HEK293 (cell line): Measurements from ENCODE around the gene FTO.

ENCODE experiments used
- CTCF ChIA-PET: fragments of 350-600 bp; formaldehyde crosslinking; extraction: SDS; loops from one replicate; lab custom pipeline; 2021; ENCODE audit warnings: antibody characterized with exemption; lab: Yijun Ruan, JAX
- POLR2A ChIA-PET: fragments of 300-600 bp; formaldehyde crosslinking; extraction: SDS; loops from one replicate; lab custom pipeline; 2020; ENCODE audit warnings: antibody characterized with exemption, inconsistent platforms; lab: Yijun Ruan, JAX
- H3K27ac ChIP-seq: fragments of 200-500 bp; sonication (Bioruptor generic); 2 replicates; pipeline ENCODE4 v1.5.1; 2014; ENCODE audit warnings: low read depth, low read length, control low read depth, inconsistent platforms; ENCODE audit errors: extremely low read depth
- H3K36me3 ChIP-seq, 2 experiments: fragments of 200-500 bp in 1 of 2; sonication (Bioruptor generic) in 1 of 2; 1 replicate in 1 of 2; 2 replicates in 1 of 2; pipeline ENCODE4 v1.5.1; 2014 to 2017; ENCODE audit warnings: inconsistent platforms in 2 of 2, low read length in 2 of 2; ENCODE audit not compliant: control insufficient read depth in 2 of 2, insufficient read depth in 1 of 2
- H3K4me1 ChIP-seq: fragments of 200-500 bp; sonication (Bioruptor generic); 2 replicates; pipeline ENCODE4 v1.5.1; 2014; ENCODE audit warnings: mild to moderate bottlenecking, low read length, inconsistent platforms; ENCODE audit not compliant: control insufficient read depth, insufficient read depth
- H3K4me3 ChIP-seq: 2 replicates; pipeline ENCODE4 v1.5.1; 2011; ENCODE audit warnings: low read depth, mild to moderate bottlenecking, control low read depth, low read length, moderate library complexity
- H3K9me3 ChIP-seq: fragments of 200-500 bp; sonication (Bioruptor generic); 2 replicates; pipeline ENCODE4 v1.5.1; 2014; ENCODE audit warnings: low read depth, low read length, inconsistent platforms; ENCODE audit not compliant: control insufficient read depth, insufficient read depth
- GLIS2 ChIP-seq: fragments of 450-650 bp; formaldehyde crosslinking; IDR thresholded peaks from 2 replicates; pipeline ENCODE4 v1.5.1; 2016; ENCODE audit warnings: missing biosample characterization, missing genetic modification characterization
- HOXC10 ChIP-seq: sonication (generic); formaldehyde crosslinking; IDR thresholded peaks from 2 replicates; pipeline ENCODE4 v1.8.1; 2023; ENCODE audit warnings: mild to moderate bottlenecking, missing genetic modification reagents
- KLF10 ChIP-seq: fragments of 450-650 bp; IDR thresholded peaks from 2 replicates; pipeline ENCODE4 v1.5.1; 2018; ENCODE audit warnings: missing biosample characterization, mild to moderate bottlenecking, missing genetic modification characterization
- MYNN ChIP-seq: fragments of 450-650 bp; formaldehyde crosslinking; IDR thresholded peaks from 2 replicates; pipeline ENCODE4 v1.5.1; 2016; ENCODE audit warnings: missing biosample characterization, missing genetic modification characterization, borderline replicate concordance
- SETDB1 ChIP-seq: IDR thresholded peaks from one replicate; pipeline ENCODE4 v1.6.1; 2017; ENCODE audit warnings: mild to moderate bottlenecking, low read length, moderate library complexity, mixed read lengths; ENCODE audit not compliant: insufficient read length
- TRIM28 ChIP-seq: IDR thresholded peaks from 2 replicates; pipeline ENCODE4 v1.6.1; 2011; ENCODE audit warnings: low read length, control low read depth, borderline replicate concordance
- YY2 ChIP-seq: fragments of 450-650 bp; formaldehyde crosslinking; IDR thresholded peaks from 2 replicates; pipeline ENCODE4 v1.5.1; 2016; ENCODE audit warnings: missing biosample characterization, missing genetic modification characterization
- ZBTB7A ChIP-seq: fragments of 450-650 bp; formaldehyde crosslinking; IDR thresholded peaks from 2 replicates; pipeline ENCODE4 v1.5.1; 2016; ENCODE audit warnings: low read depth, missing biosample characterization, missing genetic modification characterization
- ZBTB8A ChIP-seq: fragments of 450-650 bp; formaldehyde crosslinking; IDR thresholded peaks from 2 replicates; pipeline ENCODE4 v1.5.1; 2016; ENCODE audit warnings: missing biosample characterization, missing genetic modification characterization
- ZNF140 ChIP-seq: fragments of 450-650 bp; formaldehyde crosslinking; IDR thresholded peaks from 2 replicates; pipeline ENCODE4 v1.5.1; 2016; ENCODE audit warnings: missing biosample characterization, missing genetic modification characterization
- ZNF148 ChIP-seq: fragments of 450-650 bp; formaldehyde crosslinking; IDR thresholded peaks from 2 replicates; pipeline ENCODE4 v1.5.0; 2017; ENCODE audit warnings: missing biosample characterization, missing genetic modification characterization, borderline replicate concordance
- ZNF19 ChIP-seq: fragments of 450-650 bp; formaldehyde crosslinking; IDR thresholded peaks from 2 replicates; pipeline ENCODE4; 2016; ENCODE audit warnings: missing biosample characterization, missing genetic modification characterization, low read depth
- ZNF223 ChIP-seq: fragments of 450-650 bp; formaldehyde crosslinking; IDR thresholded peaks from 2 replicates; pipeline ENCODE4 v1.5.1; 2016; ENCODE audit warnings: missing biosample characterization, missing genetic modification characterization
- ZNF24 ChIP-seq: fragments of 450-650 bp; formaldehyde crosslinking; IDR thresholded peaks from 2 replicates; pipeline ENCODE4 v1.5.1; 2016; ENCODE audit warnings: missing biosample characterization, missing genetic modification characterization
- ZNF350 ChIP-seq: fragments of 450-650 bp; formaldehyde crosslinking; IDR thresholded peaks from 2 replicates; pipeline ENCODE4 v1.5.0; 2017; ENCODE audit warnings: missing biosample characterization, mild to moderate bottlenecking, missing genetic modification characterization
- ZNF501 ChIP-seq: fragments of 450-650 bp; formaldehyde crosslinking; IDR thresholded peaks from 2 replicates; pipeline ENCODE4 v1.5.1; 2016; ENCODE audit warnings: missing biosample characterization, missing genetic modification characterization
- ZNF518A ChIP-seq: fragments of 450-650 bp; formaldehyde crosslinking; conservative IDR thresholded peaks from 2 replicates; pipeline ENCODE4 v1.5.1; 2016; ENCODE audit warnings: low read depth, missing biosample characterization, missing genetic modification characterization
- ZNF555 ChIP-seq: fragments of 450-650 bp; formaldehyde crosslinking; conservative IDR thresholded peaks from 2 replicates; pipeline ENCODE4 v1.5.1; 2017; ENCODE audit warnings: missing biosample characterization, mild to moderate bottlenecking, missing genetic modification characterization, inconsistent platforms
- ZNF621 ChIP-seq: fragments of 450-650 bp; formaldehyde crosslinking; IDR thresholded peaks from 2 replicates; pipeline ENCODE4 v1.5.1; 2017; ENCODE audit warnings: missing biosample characterization, missing genetic modification characterization
- ZNF626 ChIP-seq: fragments of 450-650 bp; sonication (Bioruptor Pico); formaldehyde crosslinking; IDR thresholded peaks from 2 replicates; pipeline ENCODE4 v1.5.1; 2018; ENCODE audit warnings: missing biosample characterization, missing genetic modification characterization, inconsistent platforms
- ZNF639 ChIP-seq: fragments of 450-650 bp; formaldehyde crosslinking; IDR thresholded peaks from 2 replicates; pipeline ENCODE4 v1.5.1; 2016; ENCODE audit warnings: missing biosample characterization, missing genetic modification characterization
- ZNF785 ChIP-seq: fragments of 450-650 bp; formaldehyde crosslinking; IDR thresholded peaks from 2 replicates; pipeline ENCODE4 v1.5.1; 2016; ENCODE audit warnings: missing biosample characterization, missing genetic modification characterization
- ZSCAN16 ChIP-seq: fragments of 450-650 bp; formaldehyde crosslinking; IDR thresholded peaks from 2 replicates; pipeline ENCODE4 v1.5.1; 2016; ENCODE audit warnings: missing biosample characterization, missing genetic modification characterization

Gene FTO

GRCh38 chr16:54027995-54028394 is 324.0 kb downstream of the FTO start:
- H3K27ac ChIP-seq: no peak overlapping the region
- no peak overlapping the region for H3K4me3 ChIP-seq
- ChIA-PET CTCF (interaction anchor here (0.8 kb wide), 1 partner anchor 12 kb away, joined by 4 read pairs; no protein-coding TSS in a partner anchor), POLR2A (no interaction called here)
- no peaks in the 10 kb centered on the region for H3K9me3 ChIP-seq
- no peaks in the 10 kb centered on the region for H3K36me3 ChIP-seq
- no peak for TF ChIP-seq ZNF785 (tag by site-specific recombination)
- no peak for TF ChIP-seq ZNF24 (tag by site-specific recombination)
- no peak for TF ChIP-seq ZNF148 (tag by site-specific recombination)
- no peaks in the 10 kb centered on the region for H3K4me1 ChIP-seq

GRCh38 chr16:54030451-54030850 is 326.5 kb downstream of the FTO start:
- Histone ChIP-seq H3K4me3 (no peak overlapping the region), H3K9me3 (no peaks in the 10 kb centered on the region), H3K27ac (no peak overlapping the region)
- TF ChIP-seq ZBTB7A (tag by site-specific recombination) (no peak), MYNN (tag by site-specific recombination) (no peak), ZNF223 (tag by site-specific recombination) (no peak), KLF10 (tag by site-specific recombination) (no peak), ZSCAN16 (tag by site-specific recombination) (no peak), ZNF501 (tag by site-specific recombination) (no peak), ZNF350 (tag by site-specific recombination) (no peak), YY2 (no peak), GLIS2 (tag by site-specific recombination) (no peak)
- TF ChIP-seq, all 188 proteins: peak for 0
- CTCF ChIA-PET: no interaction called here
- no peaks in the 10 kb centered on the region for H3K4me1 ChIP-seq
- POLR2A ChIA-PET: no interaction called here
- no peaks in the 10 kb centered on the region for H3K36me3 ChIP-seq

GRCh38 chr16:54031107-54031760 is 327.3 kb downstream of the FTO start:
- H3K27ac ChIP-seq: no peak overlapping the region
- no peak overlapping the region for H3K4me3 ChIP-seq
- H3K4me1 ChIP-seq: no peaks in the 10 kb centered on the region
- CTCF ChIA-PET: no interaction called here
- no peaks in the 10 kb centered on the region for H3K9me3 ChIP-seq
- POLR2A ChIA-PET: no interaction called here
- H3K36me3 ChIP-seq: no peaks in the 10 kb centered on the region
- TF ChIP-seq ZNF518A (tag by site-specific recombination) (no peak), SETDB1 (peak; percentile 87), HOXC10 (CRISPR knock-in tag) (no peak), ZBTB8A (tag by site-specific recombination) (no peak), ZNF621 (tag by site-specific recombination) (no peak), ZNF140 (tag by site-specific recombination) (no peak), ZNF626 (tag by site-specific recombination) (no peak), ZNF19 (tag by site-specific recombination) (no peak), ZNF555 (tag by site-specific recombination) (no peak), TRIM28 (peak; percentile 11; the same call in 1 of the 2 replicates), ZNF639 (tag by site-specific recombination) (no peak)
